Measurements from ENCODE around the gene RGL1.

RGL1 gene

GRCh38 chr1:183889095-183889494, 84.2 kb downstream of the RGL1 start:
- H3K36me3 ChIP-seq (ENCODE audit: control insufficient read depth, low read length) = no peaks in the 10 kb centered on the region
- H3K9me3 ChIP-seq (ENCODE audit: control insufficient read depth, insufficient read depth, low read length) = no peaks in the 10 kb centered on the region
- peaks cover 16% of the 10 kb centered on the region for H3K4me1 ChIP-seq (ENCODE audit: control insufficient read depth, low read length)
- H3K4me3 ChIP-seq (ENCODE audit: low read length) = no peak overlapping the region
- H3F3A ChIP-seq (ENCODE audit: control insufficient read depth, insufficient read depth) = no peaks in the 10 kb centered on the region
- no peaks in the 10 kb centered on the region for H4K20me1 ChIP-seq (ENCODE audit: control insufficient read depth, insufficient read depth, low read depth, low read length)
- H3K27me3 ChIP-seq (ENCODE audit: control insufficient read depth, low read length) = no peaks in the 10 kb centered on the region
- TF ChIP-seq CTCF (IDR thresholded peaks at IDR 0.05; ENCODE audit: low read depth, low read length, poor library complexity, severe bottlenecking) (no peak), EZH2phosphoT487 (IDR thresholded peaks at IDR 0.05; ENCODE audit: borderline replicate concordance, low read length) (no peak)
- H3K9me2 ChIP-seq (replicated peaks; ENCODE audit: control insufficient read depth, low read length) = no peaks in the 10 kb centered on the region
- no peak overlapping the region for H3K4me2 ChIP-seq (ENCODE audit: low read length)
- no peak overlapping the region for H3K27ac ChIP-seq (ENCODE audit: low read depth, low read length)
- no peaks in the 10 kb centered on the region for H3K79me2 ChIP-seq (ENCODE audit: control insufficient read depth, low read length)

DNA sequence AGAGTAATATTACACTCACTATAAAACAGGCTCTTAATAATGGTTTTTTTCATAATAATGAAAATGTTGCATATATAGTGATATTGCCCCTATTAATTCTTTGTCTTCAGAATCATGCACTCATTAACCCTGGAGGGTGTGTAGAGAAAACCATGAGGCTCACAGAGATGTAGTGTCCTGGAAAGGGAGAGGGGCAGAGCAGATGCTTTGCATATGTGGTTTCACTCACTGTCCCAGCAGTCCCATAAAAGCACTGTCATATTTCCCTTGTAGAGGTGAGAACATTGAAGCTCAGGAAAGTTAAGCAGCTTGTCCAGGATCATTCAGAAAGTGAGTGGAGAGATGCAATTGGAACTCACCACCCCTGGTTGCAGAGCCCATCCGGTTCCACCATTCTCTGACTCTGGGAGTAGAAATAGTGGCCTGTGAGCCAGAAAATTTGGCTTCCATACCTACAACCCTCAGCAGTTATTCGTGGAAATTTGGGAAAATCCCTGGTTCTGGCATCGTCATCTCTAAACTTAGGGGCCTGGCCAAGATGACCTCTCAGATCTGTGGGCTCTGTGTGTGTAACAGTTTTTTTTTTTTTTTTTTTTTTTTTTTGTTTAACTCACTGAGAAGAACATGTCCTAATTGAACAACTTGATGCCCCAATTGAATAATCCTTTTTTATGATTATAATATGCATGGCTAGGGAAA, 86.4 kb downstream of the RGL1 start:
- no peaks in the 10 kb centered on the region for H3K9me3 ChIP-seq (ENCODE audit: control insufficient read depth, insufficient read depth, low read length)
- no peaks in the 10 kb centered on the region for H4K20me1 ChIP-seq (ENCODE audit: control insufficient read depth, insufficient read depth, low read depth, low read length)
- peaks cover 17% of the 10 kb centered on the region for H3K4me1 ChIP-seq (ENCODE audit: control insufficient read depth, low read length)
- H3K4me2 ChIP-seq (ENCODE audit: low read length) = no peak overlapping the region
- no peaks in the 10 kb centered on the region for H3K79me2 ChIP-seq (ENCODE audit: control insufficient read depth, low read length)
- H3K4me3 ChIP-seq (ENCODE audit: low read length) = no peak overlapping the region
- H3K27me3 ChIP-seq (ENCODE audit: control insufficient read depth, low read length) = no peaks in the 10 kb centered on the region
- no peak for TF ChIP-seq CTCF (IDR thresholded peaks at IDR 0.05; ENCODE audit: low read depth, low read length, poor library complexity, severe bottlenecking)
- no peak for TF ChIP-seq EZH2phosphoT487 (IDR thresholded peaks at IDR 0.05; ENCODE audit: borderline replicate concordance, low read length)
- H3K27ac ChIP-seq (ENCODE audit: low read depth, low read length) = no peak overlapping the region
- H3K9me2 ChIP-seq (replicated peaks; ENCODE audit: control insufficient read depth, low read length) = no peaks in the 10 kb centered on the region
- H3F3A ChIP-seq (ENCODE audit: control insufficient read depth, insufficient read depth) = no peaks in the 10 kb centered on the region
- no peaks in the 10 kb centered on the region for H3K36me3 ChIP-seq (ENCODE audit: control insufficient read depth, low read length)

GRCh38 chr1:183892351-183892793, 87.5 kb downstream of the RGL1 start:
- Histone ChIP-seq H3K9me3 (ENCODE audit: control insufficient read depth, insufficient read depth, low read length) (no peaks in the 10 kb centered on the region), H3K4me3 (ENCODE audit: low read length) (no peak overlapping the region), H3K27ac (ENCODE audit: low read depth, low read length) (no peak overlapping the region), H3K27me3 (ENCODE audit: control insufficient read depth, low read length) (no peaks in the 10 kb centered on the region), H3K9me2 (replicated peaks; ENCODE audit: control insufficient read depth, low read length) (no peaks in the 10 kb centered on the region), H3K36me3 (ENCODE audit: control insufficient read depth, low read length) (no peaks in the 10 kb centered on the region), H3K79me2 (ENCODE audit: control insufficient read depth, low read length) (no peaks in the 10 kb centered on the region), H3K4me1 (ENCODE audit: control insufficient read depth, low read length) (peaks cover 27% of the 10 kb centered on the region), H3F3A (ENCODE audit: control insufficient read depth, insufficient read depth) (no peaks in the 10 kb centered on the region), H3K4me2 (ENCODE audit: low read length) (no peak overlapping the region), H4K20me1 (ENCODE audit: control insufficient read depth, insufficient read depth, low read depth, low read length) (no peaks in the 10 kb centered on the region)
- TF ChIP-seq CTCF (IDR thresholded peaks at IDR 0.05; ENCODE audit: low read depth, low read length, poor library complexity, severe bottlenecking) = no peak
- TF ChIP-seq EZH2phosphoT487 (IDR thresholded peaks at IDR 0.05; ENCODE audit: borderline replicate concordance, low read length) = no peak

Data from DOHH2 (cell line).